Endodermal cell (in vitro differentiated cells): ENCODE results near the gene KRT72. TPM values are rescaled to one million over a fixed set of nuclear protein-coding genes. Genes with fewer than 3 reads are reported as not detected.

ENCODE experiments used
- DNase-seq: peaks from one replicate; pipeline ENCODE4 v3.0.0-alpha.2; 2017
- H3K27ac ChIP-seq: 2 replicates; pipeline ENCODE4 v1.5.1; 2013; ENCODE audit warnings: mild to moderate bottlenecking, low read depth, low read length, moderate library complexity
- H3K27me3 ChIP-seq: 2 replicates; pipeline ENCODE4 v1.6.1; 2013; ENCODE audit warnings: mild to moderate bottlenecking, low read length, moderate library complexity; ENCODE audit not compliant: insufficient read depth, control insufficient read depth, poor library complexity, severe bottlenecking
- H3K36me3 ChIP-seq: 2 replicates; pipeline ENCODE4 v1.7.0; 2013; ENCODE audit warnings: mild to moderate bottlenecking, low read length, moderate library complexity; ENCODE audit not compliant: control insufficient read depth, insufficient read depth
- H3K4me1 ChIP-seq: one replicate; pipeline ENCODE4 v1.7.0; 2013; ENCODE audit warnings: low read length; ENCODE audit not compliant: control insufficient read depth, insufficient read depth
- H3K4me3 ChIP-seq: 2 replicates; pipeline ENCODE4 v1.5.1; 2013; ENCODE audit warnings: mild to moderate bottlenecking, low read length, moderate library complexity
- H3K9ac ChIP-seq: 2 replicates; pipeline ENCODE4 v1.6.1; 2013; ENCODE audit warnings: mild to moderate bottlenecking, low read length, moderate library complexity; ENCODE audit not compliant: poor library complexity, severe bottlenecking; ENCODE audit errors: extremely low read depth
- H3K9me3 ChIP-seq: 2 replicates; pipeline ENCODE4 v1.6.1; 2013; ENCODE audit warnings: mild to moderate bottlenecking, low read length, moderate library complexity; ENCODE audit not compliant: control insufficient read depth
- H3K27ac Mint-ChIP-seq: 2 replicates; pipeline ENCODE4 v1.8.0; 2020; ENCODE audit warnings: mixed read lengths
- H3K27me3 Mint-ChIP-seq: 2 replicates; pipeline ENCODE4 v1.8.0; 2021; ENCODE audit warnings: mild to moderate bottlenecking, mixed read lengths; ENCODE audit not compliant: insufficient read depth
- H3K36me3 Mint-ChIP-seq: 2 replicates; pipeline ENCODE4 v1.8.0; 2020; ENCODE audit warnings: low read depth, mixed read lengths
- H3K4me1 Mint-ChIP-seq: 2 replicates; pipeline ENCODE4 v1.8.0; 2020; ENCODE audit warnings: mixed read lengths
- H3K4me3 Mint-ChIP-seq: 2 replicates; pipeline ENCODE4 v1.8.0; 2020; ENCODE audit warnings: mild to moderate bottlenecking, moderate library complexity, mixed read lengths
- H3K9me3 Mint-ChIP-seq: 2 replicates; pipeline ENCODE4 v1.8.0; 2020; ENCODE audit warnings: mild to moderate bottlenecking, mixed read lengths
- WGBS, 2 experiments: methylation state at CpG; one replicate each; pipeline versions ENCODE4 v1.1.5 to v1.1.7; 2013; ENCODE audit warnings: missing lambda C conversion rate in 2 of 2, mixed read lengths in 1 of 2; ENCODE audit not compliant: insufficient coverage in 1 of 2, insufficient read length in 1 of 2; 5-methylcytosine and 5-hydroxymethylcytosine counted together
- total RNA-seq, 2 donors: library from RNA; stranded (reverse); fragmentation: NEBNext Ultra II Directional in 1 of 2; extraction: Animal tissue kit (Norgen Biotek cat#: 25700) in 1 of 2; gene quantifications; 2 replicates in 1 of 2; 3 replicates in 1 of 2; pipeline ENCODE4 v1.2.1, GENCODE V29; 2021
- TF ChIP-seq, protein P1 (sequence below): fragments of 200-600 bp; sonication (generic); conservative IDR thresholded peaks from 2 replicates; pipeline ENCODE4 v1.5.0; 2021; ENCODE audit warnings: antibody characterized with exemption, mild to moderate bottlenecking

The KRT72 gene
- total RNA-seq, 2 donors from 2014 or later = not detected

DNA sequence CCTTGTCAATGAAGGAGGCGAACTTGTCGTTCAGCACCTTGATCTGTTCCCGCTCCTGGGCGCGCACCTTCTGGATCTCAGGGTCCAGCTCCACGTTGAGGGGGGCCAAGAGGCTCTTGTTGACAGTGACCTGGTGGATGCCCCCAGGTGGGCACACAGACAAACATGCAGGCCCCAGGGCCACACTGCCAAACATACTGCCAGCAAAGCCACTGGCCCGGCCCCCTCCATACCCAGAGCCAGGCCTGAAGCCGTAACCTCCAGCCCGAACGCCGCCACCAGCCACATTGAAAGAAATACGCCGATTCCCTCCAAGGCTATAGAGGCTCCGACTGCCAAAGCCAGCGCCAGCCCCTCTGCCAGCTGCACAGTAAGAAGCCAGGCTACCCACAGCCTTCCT, 28.0 kb downstream of the KRT72 start:
- WGBS, 2 experiments = 92 to 97% methylated on average over 15 of the region's 15 CpGs
- Histone ChIP-seq H3K4me3 (no peak overlapping the region), H3K27me3 (no peaks in the 10 kb centered on the region), H3K9ac (no peak overlapping the region), H3K4me1 (no peaks in the 10 kb centered on the region), H3K36me3 (no peaks in the 10 kb centered on the region), H3K9me3 (no peaks in the 10 kb centered on the region), H3K27ac (no peak overlapping the region)
- no peaks in the 10 kb centered on the region for H3K4me1 Mint-ChIP-seq
- no peaks in the 10 kb centered on the region for H3K36me3 Mint-ChIP-seq
- peaks cover 14% of the 10 kb centered on the region for H3K27me3 Mint-ChIP-seq
- TF ChIP-seq, protein P1, sequence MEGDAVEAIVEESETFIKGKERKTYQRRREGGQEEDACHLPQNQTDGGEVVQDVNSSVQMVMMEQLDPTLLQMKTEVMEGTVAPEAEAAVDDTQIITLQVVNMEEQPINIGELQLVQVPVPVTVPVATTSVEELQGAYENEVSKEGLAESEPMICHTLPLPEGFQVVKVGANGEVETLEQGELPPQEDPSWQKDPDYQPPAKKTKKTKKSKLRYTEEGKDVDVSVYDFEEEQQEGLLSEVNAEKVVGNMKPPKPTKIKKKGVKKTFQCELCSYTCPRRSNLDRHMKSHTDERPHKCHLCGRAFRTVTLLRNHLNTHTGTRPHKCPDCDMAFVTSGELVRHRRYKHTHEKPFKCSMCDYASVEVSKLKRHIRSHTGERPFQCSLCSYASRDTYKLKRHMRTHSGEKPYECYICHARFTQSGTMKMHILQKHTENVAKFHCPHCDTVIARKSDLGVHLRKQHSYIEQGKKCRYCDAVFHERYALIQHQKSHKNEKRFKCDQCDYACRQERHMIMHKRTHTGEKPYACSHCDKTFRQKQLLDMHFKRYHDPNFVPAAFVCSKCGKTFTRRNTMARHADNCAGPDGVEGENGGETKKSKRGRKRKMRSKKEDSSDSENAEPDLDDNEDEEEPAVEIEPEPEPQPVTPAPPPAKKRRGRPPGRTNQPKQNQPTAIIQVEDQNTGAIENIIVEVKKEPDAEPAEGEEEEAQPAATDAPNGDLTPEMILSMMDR = no peak
- H3K9me3 Mint-ChIP-seq = no peaks in the 10 kb centered on the region
- H3K27ac Mint-ChIP-seq = no peak overlapping the region
- H3K4me3 Mint-ChIP-seq = no peak overlapping the region
- DNase-seq = no peak

DNA sequence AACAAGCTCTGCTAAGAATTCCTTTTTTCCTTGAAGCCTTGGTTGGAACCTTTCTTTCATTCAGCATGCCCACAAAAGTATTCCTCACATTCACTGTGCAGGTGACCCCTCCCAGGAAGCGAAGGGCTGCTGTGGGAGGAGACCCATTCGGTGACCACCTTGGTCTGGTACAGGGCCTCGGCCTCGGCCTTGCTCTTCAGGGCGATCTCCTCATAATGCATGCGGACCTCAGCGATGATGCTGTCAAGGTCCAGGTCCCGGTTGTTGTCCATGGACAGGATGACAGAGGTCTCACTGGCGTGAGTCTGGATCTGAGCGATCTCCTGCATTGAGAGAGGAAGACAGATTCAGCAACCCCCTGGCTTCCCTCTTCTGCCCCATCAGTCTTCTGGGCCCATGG, 30.8 kb downstream of the KRT72 start:
- H3K27me3 Mint-ChIP-seq = peaks cover 20% of the 10 kb centered on the region
- H3K36me3 Mint-ChIP-seq = no peaks in the 10 kb centered on the region

DNA sequence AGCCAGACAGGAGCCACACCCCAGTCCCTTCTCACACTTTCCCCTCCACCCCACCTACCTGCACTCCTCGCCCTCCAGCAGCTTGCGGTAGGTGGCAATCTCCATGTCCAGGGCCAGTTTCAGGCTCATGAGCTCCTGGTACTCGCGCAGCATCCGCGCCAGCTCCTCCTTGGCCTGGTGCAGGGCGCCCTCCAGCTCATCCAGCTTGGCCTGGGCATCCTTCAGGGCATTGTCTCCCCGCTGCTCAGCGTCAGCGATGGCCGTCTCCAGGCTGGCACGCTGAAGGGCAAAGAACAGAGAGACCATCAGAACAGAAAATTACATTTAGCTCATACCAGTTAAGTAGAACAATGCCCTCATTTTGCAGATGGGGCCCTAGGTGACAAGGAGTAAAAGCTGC, 33.2 kb downstream of the KRT72 start:
- H3K27me3 ChIP-seq = peaks cover 14% of the 10 kb centered on the region
- H3K27ac Mint-ChIP-seq = no peak overlapping the region
- no peaks in the 10 kb centered on the region for H3K4me1 ChIP-seq
- H3K9me3 Mint-ChIP-seq = no peaks in the 10 kb centered on the region
- no peak overlapping the region for H3K9ac ChIP-seq
- peaks cover 28% of the 10 kb centered on the region for H3K27me3 Mint-ChIP-seq
- TF ChIP-seq, protein P1 = no peak
- no peak overlapping the region for H3K4me3 ChIP-seq
- H3K9me3 ChIP-seq = no peaks in the 10 kb centered on the region
- peaks cover 7% of the 10 kb centered on the region for H3K4me1 Mint-ChIP-seq
- WGBS, 2 experiments = 93 to 94% methylated on average over 12 of the region's 12 CpGs
- H3K4me3 Mint-ChIP-seq = no peak overlapping the region
- no peaks in the 10 kb centered on the region for H3K36me3 ChIP-seq
- no peak for DNase-seq
- H3K27ac ChIP-seq = no peak overlapping the region
- no peaks in the 10 kb centered on the region for H3K36me3 Mint-ChIP-seq

More for the DNA sequence above, 30.8 kb downstream of the KRT72 start:
- Mint-ChIP-seq H3K4me3 (no peak overlapping the region), H3K9me3 (no peaks in the 10 kb centered on the region), H3K4me1 (peaks cover 7% of the 10 kb centered on the region), H3K27ac (no peak overlapping the region)
- WGBS, 2 experiments = 89 to 92% methylated on average over 4 to 10 of the region's 10 CpGs
- Histone ChIP-seq H3K27ac (no peak overlapping the region), H3K36me3 (no peaks in the 10 kb centered on the region), H3K9me3 (no peaks in the 10 kb centered on the region), H3K9ac (no peak overlapping the region), H3K4me1 (no peaks in the 10 kb centered on the region), H3K27me3 (no peaks in the 10 kb centered on the region), H3K4me3 (no peak overlapping the region)
- no peak for DNase-seq
- TF ChIP-seq, protein P1 = no peak
